ENCODE measurements around the gene NSUN7.

The NSUN7 gene

GRCh38 chr4:40719008-40719623 is 30.6 kb upstream of the NSUN7 start:
- H3K36me3 ChIP-seq (replicated peaks; ENCODE audit: low read depth, low read length), result no peaks in the 10 kb centered on the region
- no peaks in the 10 kb centered on the region for H3K79me2 ChIP-seq (ENCODE audit: low read length)
- no peak overlapping the region for H3K4me2 ChIP-seq (ENCODE audit: low read length)
- H3K9me3 ChIP-seq (ENCODE audit: insufficient read depth, low read length), result no peaks in the 10 kb centered on the region
- no peaks in the 10 kb centered on the region for H4K20me1 ChIP-seq (ENCODE audit: insufficient read depth, low read length)
- H3K4me3 ChIP-seq (ENCODE audit: low read length), result no peak overlapping the region
- H3K27me3 ChIP-seq (ENCODE audit: low read depth, low read length), result peaks cover 24% of the 10 kb centered on the region
- TF ChIP-seq CTCF (IDR thresholded peaks at IDR 0.05; ENCODE audit: low read depth, low read length), result peak; percentile 86
- no peak for TF ChIP-seq EZH2phosphoT487 (IDR thresholded peaks at IDR 0.05; ENCODE audit: low read depth)
- no peak overlapping the region for H2AFZ ChIP-seq (ENCODE audit: low read depth, low read length)
- H3K9ac ChIP-seq (ENCODE audit: low read length), result no peak overlapping the region
- H3K27ac ChIP-seq (ENCODE audit: low read length), result no peak overlapping the region
- peaks cover 37% of the 10 kb centered on the region for H3K4me1 ChIP-seq (ENCODE audit: low read length)

GRCh38 chr4:40720351-40720750 is 29.4 kb upstream of the NSUN7 start:
- Histone ChIP-seq H3K79me2 (ENCODE audit: low read length) (no peaks in the 10 kb centered on the region), H3K27me3 (ENCODE audit: low read depth, low read length) (peaks cover 24% of the 10 kb centered on the region), H2AFZ (ENCODE audit: low read depth, low read length) (no peak overlapping the region), H3K4me1 (ENCODE audit: low read length) (peaks cover 37% of the 10 kb centered on the region), H3K4me3 (ENCODE audit: low read length) (no peak overlapping the region), H4K20me1 (ENCODE audit: insufficient read depth, low read length) (no peaks in the 10 kb centered on the region), H3K27ac (ENCODE audit: low read length) (no peak overlapping the region), H3K4me2 (ENCODE audit: low read length) (no peak overlapping the region), H3K9ac (ENCODE audit: low read length) (no peak overlapping the region), H3K36me3 (replicated peaks; ENCODE audit: low read depth, low read length) (no peaks in the 10 kb centered on the region), H3K9me3 (ENCODE audit: insufficient read depth, low read length) (no peaks in the 10 kb centered on the region)
- TF ChIP-seq CTCF (IDR thresholded peaks at IDR 0.05; ENCODE audit: low read depth, low read length) (no peak), EZH2phosphoT487 (IDR thresholded peaks at IDR 0.05; ENCODE audit: low read depth) (no peak)

- Histone ChIP-seq H3K79me2 (ENCODE audit: low read length) (no peaks in the 10 kb centered on the region), H3K4me2 (ENCODE audit: low read length) (peak overlapping the region; percentile 16; the same call in 1 of the 2 replicates), H2AFZ (ENCODE audit: low read depth, low read length) (no peak overlapping the region), H4K20me1 (ENCODE audit: insufficient read depth, low read length) (no peaks in the 10 kb centered on the region), H3K4me1 (ENCODE audit: low read length) (peaks cover 37% of the 10 kb centered on the region), H3K27ac (ENCODE audit: low read length) (no peak overlapping the region), H3K36me3 (replicated peaks; ENCODE audit: low read depth, low read length) (no peaks in the 10 kb centered on the region), H3K9ac (ENCODE audit: low read length) (no peak overlapping the region), H3K4me3 (ENCODE audit: low read length) (no peak overlapping the region), H3K27me3 (ENCODE audit: low read depth, low read length) (peaks cover 24% of the 10 kb centered on the region), H3K9me3 (ENCODE audit: insufficient read depth, low read length) (no peaks in the 10 kb centered on the region)
- no peak for TF ChIP-seq CTCF (IDR thresholded peaks at IDR 0.05; ENCODE audit: low read depth, low read length)
- no peak for TF ChIP-seq EZH2phosphoT487 (IDR thresholded peaks at IDR 0.05; ENCODE audit: low read depth)
These were observed 28.8 kb upstream of the NSUN7 start for GRCh38 chr4:40720916-40721315.

GRCh38 chr4:40721730-40722171 is 28.0 kb upstream of the NSUN7 start:
- H3K4me1 ChIP-seq (ENCODE audit: low read length), result peaks cover 37% of the 10 kb centered on the region
- peaks cover 26% of the 10 kb centered on the region for H3K27me3 ChIP-seq (ENCODE audit: low read depth, low read length)
- no peaks in the 10 kb centered on the region for H3K79me2 ChIP-seq (ENCODE audit: low read length)
- H3K27ac ChIP-seq (ENCODE audit: low read length), result peak overlapping the region; percentile 11
- peak overlapping the region; percentile 93 for H2AFZ ChIP-seq (ENCODE audit: low read depth, low read length)
- no peak overlapping the region for H3K4me3 ChIP-seq (ENCODE audit: low read length)
- peak overlapping the region; percentile 55 for H3K4me2 ChIP-seq (ENCODE audit: low read length)
- H3K36me3 ChIP-seq (replicated peaks; ENCODE audit: low read depth, low read length), result no peaks in the 10 kb centered on the region
- no peak for TF ChIP-seq EZH2phosphoT487 (IDR thresholded peaks at IDR 0.05; ENCODE audit: low read depth)
- TF ChIP-seq CTCF (IDR thresholded peaks at IDR 0.05; ENCODE audit: low read depth, low read length), result no peak
- no peaks in the 10 kb centered on the region for H3K9me3 ChIP-seq (ENCODE audit: insufficient read depth, low read length)
- H4K20me1 ChIP-seq (ENCODE audit: insufficient read depth, low read length), result no peaks in the 10 kb centered on the region
- H3K9ac ChIP-seq (ENCODE audit: low read length), result no peak overlapping the region

All from OCI-LY3 (cell line).